ENCODE measurements around the gene MAPK9. TPM values are rescaled to one million over a fixed set of nuclear protein-coding genes. Genes with fewer than 3 reads are reported as not detected.

Gene MAPK9
- total and polyA plus RNA-seq, 9 of the 15 experiments (the other 6 are each of a cell fraction or from before 2014, with no cell fraction given): 4.8 to 58.0 (median 29.9) TPM

GRCh38 chr5:180331647-180331950, 39.7 kb upstream of the MAPK9 start:
- no peaks in the 10 kb centered on the region for H3K36me3 ChIP-seq (ENCODE audit: control insufficient read depth, insufficient read depth, low read length)
- no peaks in the 10 kb centered on the region for H3K79me2 ChIP-seq (ENCODE audit: control insufficient read depth, insufficient read depth, low read length)
- TF ChIP-seq HIVEP1 (CRISPR knock-in tag; IDR thresholded peaks at IDR 0.05) (no peak), TAF9B (IDR thresholded peaks at IDR 0.05; ENCODE audit: partially characterized antibody) (no peak), SP1 (CRISPR knock-in tag; IDR thresholded peaks at IDR 0.05) (no peak), ZNF551 (CRISPR knock-in tag; IDR thresholded peaks at IDR 0.05) (no peak), BRF1 (IDR thresholded peaks at IDR 0.05; ENCODE audit: borderline replicate concordance, extremely low read depth, insufficient read length) (no peak)
- BruUV-seq (replicated peaks): no TSS peak
- no peak overlapping the region for H3K27ac ChIP-seq (ENCODE audit: extremely low read depth, low read depth, low read length)
- H3K4me3 ChIP-seq: no peak overlapping the region
- no peak for DNase-seq (ENCODE audit: extremely low read depth in 1 of 4, low spot score in 3 of 4)
- FAIRE-seq: no peak
- H3K4me2 ChIP-seq (ENCODE audit: insufficient read depth, low read length): no peak overlapping the region
- intact Hi-C loops (cut with micrococcal nuclease) (no loop called here), in situ Hi-C loops (cut with MboI) (no loop called here)
- ATAC-seq: no peak
- ChIA-PET CTCF (ENCODE audit: low intra/inter-chr PET ratio) (no interaction called here), POLR2A (interaction anchor here (1.0 kb wide), 1 partner anchor 11 kb away, joined by 4 read pairs; no protein-coding TSS in a partner anchor)
- peaks cover 11% of the 10 kb centered on the region for H4K20me1 ChIP-seq (replicated peaks; ENCODE audit: control insufficient read depth, insufficient read depth, low read length)
- no peak overlapping the region for H3K9ac ChIP-seq (ENCODE audit: insufficient read depth in 1 of 2, low read depth in 2 of 2, low read length in 2 of 2)
- peaks cover 8 to 12% of the 10 kb centered on the region in 2 experiments; a peak in 4 of 5 replicates for H3K4me1 ChIP-seq (replicated peaks in 1 of 2; ENCODE audit: control insufficient read depth in 2 of 2, insufficient read depth in 2 of 2, low read length in 2 of 2)
- H3K27me3 ChIP-seq (ENCODE audit: control insufficient read depth in 2 of 2, insufficient read depth in 2 of 2, low read length in 2 of 2): peaks cover 31 to 66% of the 10 kb centered on the region in 2 experiments
- no peak overlapping the region for H2AFZ ChIP-seq (ENCODE audit: low read depth, low read length)
- H3K9me3 ChIP-seq (replicated peaks; ENCODE audit: control insufficient read depth, insufficient read depth, low read depth, low read length): no peaks in the 10 kb centered on the region
- 14% methylated on average over 7 of the region's 7 CpGs for WGBS (ENCODE audit: insufficient coverage, low coverage, missing lambda C conversion rate)
- H3K9me1 ChIP-seq (ENCODE audit: control insufficient read depth, insufficient read depth, low read length): peaks cover 2% of the 10 kb centered on the region

Measured in K562 (cell line).